Ammon's horn (tissue), 1 donor: ENCODE results near the gene OR6C70.
"Not testable (repeated sequence)": the region's sequence is repeated elsewhere in the genome, so short reads cannot be mapped to it uniquely, and the experiment has no call there.

Source experiments
- DNase-seq: peaks from one replicate; pipeline ENCODE4 v3.0.0-alpha.2; 2016; ENCODE audit warnings: low spot score

OR6C70 gene

DNA sequence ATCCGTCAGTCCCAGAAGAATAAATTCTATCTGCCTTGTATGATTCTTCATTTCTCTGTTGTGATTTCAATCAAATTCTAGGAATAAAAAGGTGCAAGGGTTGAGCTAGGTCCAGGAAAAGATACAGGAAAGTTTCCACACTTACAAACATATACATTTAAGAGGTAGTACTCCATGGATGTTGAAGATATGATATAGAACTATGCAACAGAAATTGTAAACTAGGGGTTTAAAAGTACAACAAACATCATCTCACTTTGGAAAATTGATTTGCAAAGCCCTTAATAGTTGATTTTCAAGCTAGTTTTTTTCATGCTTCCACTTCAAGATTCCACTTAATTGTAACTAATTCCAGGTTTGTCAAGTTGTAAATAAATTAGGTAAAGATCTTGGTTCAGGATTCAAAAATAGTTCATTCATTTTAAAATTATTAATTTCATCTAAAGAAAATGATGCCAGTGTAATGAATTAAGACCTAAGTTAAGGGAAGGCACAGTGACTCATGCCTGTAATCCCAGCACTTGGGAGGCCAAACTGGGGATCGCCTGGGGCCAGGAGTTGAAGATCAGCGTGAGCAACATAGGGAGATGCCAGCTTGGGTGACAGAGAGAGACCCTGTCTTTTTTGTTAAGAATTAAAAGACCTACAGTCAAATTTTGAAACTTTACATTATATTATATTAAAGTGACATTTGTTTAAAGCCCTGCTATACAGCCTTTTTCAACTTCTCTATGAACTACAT is at the start of gene OR6C70:
Gene OR6C70, minus strand, starts transcription at position 51 of the 742 bp plus-strand sequence. Its CDS starts 0 bp downstream, at position 51.
- DNase-seq: no peak

DNA sequence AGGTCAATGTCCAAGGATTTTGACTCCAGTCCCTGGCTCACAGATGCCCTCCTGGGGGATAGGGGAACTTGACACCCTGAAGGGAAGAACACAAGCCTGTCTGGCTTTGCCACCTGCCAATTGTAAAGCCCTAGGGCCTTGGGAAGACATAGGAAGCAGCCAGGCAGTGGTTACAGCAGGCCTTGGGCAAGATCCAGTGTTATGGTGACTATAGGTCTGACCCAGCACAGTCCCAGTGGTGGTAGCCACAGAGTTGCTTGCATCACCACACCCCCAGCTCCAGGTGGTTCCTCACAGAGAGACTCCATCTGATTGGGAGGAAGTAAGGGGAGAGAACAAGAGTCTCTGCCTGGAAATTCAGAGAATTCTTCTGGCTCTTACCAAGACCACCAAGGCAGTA is 46.5 kb upstream of the OR6C70 start:
- DNase-seq: no peak

DNA sequence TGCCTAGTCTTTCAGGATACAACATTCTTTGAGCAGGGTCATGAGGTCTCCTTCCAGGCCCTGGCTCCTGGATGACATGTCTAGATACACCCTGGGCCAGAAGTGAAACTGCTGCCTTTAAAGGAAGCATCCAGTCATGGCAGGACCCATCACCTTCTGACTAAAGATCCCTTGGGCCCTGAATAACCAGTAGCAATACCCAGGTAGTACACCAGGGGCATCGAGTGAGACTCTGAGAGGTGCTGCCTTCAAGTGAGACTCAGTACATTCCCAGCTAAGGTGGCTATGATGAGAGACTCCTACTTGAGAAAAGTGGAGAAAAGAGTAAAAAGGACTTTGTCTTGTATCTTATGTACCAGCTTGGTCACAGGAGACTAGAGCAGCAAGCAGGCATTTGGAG is 45.8 kb upstream of the OR6C70 start:
- DNase-seq: no peak

DNA sequence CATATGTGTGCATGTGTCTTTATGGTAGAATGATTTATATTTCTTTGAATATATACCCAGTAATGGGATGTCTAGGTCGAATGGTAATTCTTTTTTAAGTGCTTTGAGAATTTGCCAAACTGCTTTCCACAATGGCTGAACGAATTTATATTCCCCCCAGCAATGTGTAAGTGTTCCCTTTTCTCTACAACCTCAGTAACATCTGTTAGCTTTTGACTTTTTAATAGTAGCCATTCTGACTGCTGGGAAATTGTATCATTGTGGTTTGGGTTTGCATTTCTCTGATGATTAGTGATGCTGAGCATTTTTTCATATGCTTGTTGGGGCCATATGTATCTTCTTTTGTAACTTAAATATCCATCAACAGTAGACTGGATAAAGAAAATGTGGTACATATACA is 31.7 kb upstream of the OR6C70 start:
- no peak for DNase-seq

DNA sequence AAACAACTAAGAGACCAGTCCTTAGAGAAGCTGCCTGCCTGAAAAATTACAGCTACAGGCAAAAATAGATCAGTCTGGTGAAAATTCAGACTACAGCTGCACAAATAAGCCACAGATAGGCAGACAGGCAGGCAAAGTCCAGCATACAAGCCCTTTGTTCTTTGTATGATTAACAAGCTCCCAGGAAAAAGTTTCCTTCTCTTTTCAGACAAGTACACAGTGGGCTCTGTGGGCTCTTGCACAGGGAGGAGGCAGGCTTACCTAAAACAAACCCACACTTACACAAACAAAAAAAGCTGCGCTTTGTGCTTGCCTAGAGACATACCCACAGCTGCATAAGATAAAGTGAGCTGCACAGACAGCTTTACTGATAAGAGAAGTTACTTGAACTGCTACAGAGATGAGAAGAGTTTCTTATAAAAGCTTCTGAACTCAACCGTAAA is 29.9 kb upstream of the OR6C70 start:
- DNase-seq: no peak

DNA sequence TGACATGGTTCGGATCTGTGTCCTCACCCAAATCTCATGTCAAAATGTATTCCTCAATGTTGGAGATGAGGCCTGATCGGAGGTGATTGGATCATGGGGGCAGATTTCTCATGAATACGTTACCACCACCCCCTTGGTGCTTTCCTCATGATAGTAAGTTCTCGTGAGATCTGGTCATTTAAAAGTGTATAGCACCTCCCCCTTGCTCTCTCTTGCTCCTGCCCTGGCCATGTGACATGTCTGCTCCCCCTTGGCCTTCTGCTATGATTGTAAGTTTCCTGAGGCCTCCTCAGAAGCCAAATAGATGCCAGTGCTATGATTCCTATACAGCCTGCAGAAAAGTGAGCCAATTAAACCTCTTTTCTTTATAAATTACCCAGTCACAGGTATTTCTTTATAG is 29.3 kb upstream of the OR6C70 start:
- DNase-seq: no peak

DNA sequence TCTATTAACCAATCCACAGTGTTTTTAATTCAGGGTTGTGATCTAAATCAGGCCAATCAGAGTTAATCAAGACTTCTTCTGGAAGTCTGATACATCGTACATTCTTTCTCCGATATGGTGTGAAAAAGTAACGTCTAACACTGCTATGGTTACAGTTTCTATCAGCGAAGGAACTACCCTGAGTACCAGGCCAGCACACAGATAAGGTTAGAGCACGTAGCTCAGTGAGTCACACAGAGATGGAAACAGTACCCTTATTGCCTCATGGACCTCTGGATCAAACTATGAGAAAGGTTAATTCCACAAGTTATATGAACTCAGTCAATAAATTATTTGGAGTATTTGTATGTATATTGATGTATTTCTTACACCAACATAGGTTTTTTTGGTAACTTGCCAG is 25.6 kb upstream of the OR6C70 start:
- DNase-seq: no peak

DNA sequence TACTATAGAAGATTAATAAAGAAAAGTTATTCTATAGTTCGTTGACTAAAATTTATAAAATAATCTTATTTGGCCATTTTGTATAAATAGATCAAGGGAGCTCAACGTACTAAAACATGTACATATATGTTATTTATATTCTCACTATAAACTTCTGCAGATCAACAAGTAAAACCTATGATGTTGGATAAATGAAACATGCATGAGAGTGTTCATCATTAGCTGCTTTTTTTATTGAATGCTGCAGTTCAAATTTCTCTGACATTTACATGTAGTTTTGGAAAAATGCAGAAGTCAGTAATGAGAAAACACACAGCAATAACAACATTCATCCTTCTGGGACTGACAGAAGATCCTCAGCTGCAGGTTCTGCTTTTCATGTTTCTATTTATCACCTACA is 22.1 kb upstream of the OR6C70 start, which contains the start of gene OR6C68:
Gene OR6C68, plus strand, starts transcription at position 301 of the 400 bp plus-strand sequence. Its CDS starts 0 bp downstream, at position 301.
- no peak for DNase-seq

DNA sequence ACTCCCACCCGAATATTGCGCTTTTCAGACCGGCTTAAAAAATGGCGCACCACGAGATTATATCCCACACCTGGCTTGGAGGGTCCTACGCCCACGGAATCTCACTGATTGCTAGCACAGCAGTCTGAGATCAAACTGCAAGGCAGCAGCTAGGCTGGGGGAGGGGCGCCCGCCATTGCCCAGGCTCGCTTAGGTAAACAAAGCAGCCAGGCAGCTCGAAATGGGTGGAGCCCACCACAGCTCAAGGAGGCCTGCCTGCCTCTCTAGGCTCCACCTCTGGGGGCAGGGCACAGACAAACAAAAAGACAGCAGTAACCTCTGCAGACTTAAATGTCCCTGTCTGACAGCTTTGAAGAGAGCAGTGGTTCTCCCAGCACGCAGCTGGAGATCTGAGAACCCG is 14.3 kb upstream of the OR6C70 start:
- not testable (repeated sequence) for DNase-seq

DNA sequence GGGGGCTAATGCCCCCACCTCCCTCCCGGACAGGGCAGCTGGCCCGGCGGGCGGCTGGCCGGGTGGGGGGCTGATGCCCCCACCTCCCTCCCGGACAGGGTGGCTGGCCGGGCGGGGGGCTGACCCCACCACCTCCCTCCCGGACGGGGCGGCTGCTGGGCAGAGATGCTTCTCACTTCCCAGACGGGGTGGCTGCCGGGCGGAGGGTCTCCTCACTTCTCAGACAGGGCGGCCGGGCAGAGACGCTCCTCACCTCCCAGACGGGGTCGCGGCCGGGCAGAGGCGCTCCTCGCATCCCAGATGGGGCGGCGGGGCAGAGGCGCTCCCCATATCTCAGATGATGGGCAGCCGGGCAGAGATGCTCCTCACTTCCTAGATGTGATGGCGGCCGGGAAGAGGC is 9.2 kb upstream of the OR6C70 start:
- not testable (repeated sequence) for DNase-seq

DNA sequence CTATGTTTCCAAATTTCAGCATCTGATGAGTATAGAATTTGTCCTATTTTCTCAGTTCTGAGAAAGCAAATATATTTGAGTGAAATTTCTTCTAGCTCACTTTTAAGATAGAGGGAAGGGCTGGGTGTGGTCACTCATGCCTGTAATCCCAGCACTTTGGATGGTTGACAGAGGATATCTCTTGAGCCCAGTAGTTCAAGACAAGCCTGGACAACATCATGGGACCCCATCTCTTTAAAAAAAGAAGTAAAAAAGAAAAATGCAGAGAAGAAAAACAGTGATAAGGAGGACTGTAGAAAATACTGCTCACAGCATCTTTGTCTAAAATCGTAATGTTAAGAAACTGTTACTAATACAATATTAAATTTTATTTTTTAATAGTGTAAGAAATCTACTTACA is 2.3 kb upstream of the OR6C70 start:
- DNase-seq: no peak

DNA sequence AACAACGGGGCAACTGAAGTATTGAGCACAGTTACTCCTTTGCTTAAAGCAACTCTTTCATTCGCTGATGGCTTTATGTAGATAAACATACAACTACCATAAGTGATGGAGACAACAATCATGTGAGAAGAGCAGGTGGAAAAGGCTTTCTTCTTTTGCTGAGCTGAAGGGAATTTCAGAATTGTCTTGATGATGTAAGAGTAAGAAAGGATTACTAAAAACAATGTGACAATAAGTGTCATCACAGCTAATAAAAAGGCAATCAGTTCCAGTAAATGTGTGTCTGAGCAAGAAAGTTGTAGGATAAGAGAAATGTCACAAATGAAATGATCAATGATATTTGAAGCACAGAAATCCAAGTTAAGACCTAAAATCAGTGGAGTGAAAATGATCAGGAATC is 647 bp downstream of the OR6C70 start:
- DNase-seq: no peak

DNA sequence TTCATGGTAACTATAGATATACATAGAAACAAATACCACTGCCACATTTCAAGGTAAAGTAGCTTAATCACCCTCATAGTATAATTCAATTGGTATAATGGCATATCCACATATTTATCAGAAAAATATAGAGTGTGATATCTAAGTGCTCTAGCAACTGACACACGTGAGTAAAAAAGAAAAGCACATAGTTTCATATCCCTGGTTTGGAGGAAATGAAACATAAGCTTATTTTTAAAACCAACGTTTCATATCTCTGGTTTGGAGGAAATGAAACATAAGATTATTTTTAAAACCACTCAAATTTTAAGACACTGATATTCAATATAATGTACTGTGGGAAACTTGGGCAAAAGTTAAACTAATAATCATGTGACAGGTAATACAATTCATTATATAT is 2.1 kb downstream of the OR6C70 start:
- no peak for DNase-seq

DNA sequence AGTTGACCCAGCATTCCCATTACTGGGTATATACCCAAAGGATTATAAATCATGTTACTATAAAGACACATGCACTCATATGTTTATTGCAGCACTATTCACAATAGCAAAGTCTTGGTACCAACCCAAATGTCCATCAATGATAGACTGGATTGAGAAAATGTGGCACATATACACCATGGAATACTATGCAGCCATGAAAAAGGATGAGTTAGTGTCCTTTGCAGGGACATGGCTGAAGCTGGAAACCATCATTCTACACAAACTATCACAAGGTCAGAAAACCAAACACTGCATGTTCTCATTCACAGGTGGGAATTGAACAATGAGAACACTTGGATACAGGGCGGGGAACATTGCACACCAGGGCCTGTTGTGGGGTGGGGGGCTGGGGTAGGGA is 5.0 kb downstream of the OR6C70 start:
- DNase-seq: not testable (repeated sequence)

DNA sequence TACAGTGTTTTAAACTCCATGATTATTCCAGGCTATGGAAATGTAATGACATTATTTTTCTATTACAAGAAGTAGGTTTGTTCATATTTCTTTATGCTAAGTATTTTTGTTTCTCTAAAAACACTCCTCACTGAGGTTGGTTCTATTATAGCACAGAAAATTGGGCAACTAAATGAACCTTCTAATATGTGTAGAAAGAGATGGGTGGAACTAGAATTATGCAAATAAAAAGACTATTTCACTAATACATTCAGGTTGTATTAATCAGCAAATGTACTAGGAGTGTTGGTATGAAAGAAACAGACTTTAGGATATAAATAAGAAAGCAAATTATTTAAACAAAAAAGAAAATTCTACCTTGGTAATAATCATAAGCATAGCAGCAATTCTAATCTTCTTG is 21.1 kb downstream of the OR6C70 start:
- DNase-seq: no peak

DNA sequence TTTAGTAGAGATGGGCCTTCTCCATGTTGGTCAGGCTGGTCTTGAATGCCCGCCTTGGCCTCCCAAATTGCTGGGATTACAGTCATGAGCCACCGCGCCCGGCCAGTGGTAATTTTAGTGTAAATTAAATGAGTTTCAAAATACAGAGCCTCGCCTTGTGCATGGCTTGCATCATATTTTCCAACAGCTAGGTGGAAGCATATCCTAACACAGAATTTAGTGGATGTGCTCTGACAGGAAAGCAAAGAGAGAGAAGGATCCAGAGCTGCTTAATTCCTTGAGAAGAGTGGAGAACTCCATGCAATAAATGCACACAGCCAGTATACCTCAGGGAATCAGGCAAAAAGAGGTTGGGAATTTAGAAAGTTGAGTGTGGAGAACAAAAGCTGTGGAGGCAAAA is 23.6 kb downstream of the OR6C70 start:
- DNase-seq: peak; percentile 2

DNA sequence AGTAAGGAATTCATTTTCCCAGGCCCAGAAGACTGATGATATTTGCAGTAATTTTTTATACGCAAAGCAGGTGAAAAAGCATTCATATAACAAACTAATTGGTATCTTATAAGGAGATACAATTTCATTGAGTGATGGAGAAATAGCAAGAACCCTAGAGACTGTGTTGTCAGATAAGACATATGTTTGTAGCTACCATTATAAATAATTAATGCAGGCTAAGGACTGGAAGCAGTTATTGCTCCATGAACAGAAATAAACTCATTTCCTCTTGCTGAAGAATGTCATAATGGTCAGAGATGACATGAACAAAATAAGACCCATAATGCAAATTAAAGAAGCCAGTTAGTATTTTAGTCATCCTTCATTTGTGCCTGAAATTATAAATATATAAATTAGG is 24.6 kb downstream of the OR6C70 start:
- DNase-seq: no peak

DNA sequence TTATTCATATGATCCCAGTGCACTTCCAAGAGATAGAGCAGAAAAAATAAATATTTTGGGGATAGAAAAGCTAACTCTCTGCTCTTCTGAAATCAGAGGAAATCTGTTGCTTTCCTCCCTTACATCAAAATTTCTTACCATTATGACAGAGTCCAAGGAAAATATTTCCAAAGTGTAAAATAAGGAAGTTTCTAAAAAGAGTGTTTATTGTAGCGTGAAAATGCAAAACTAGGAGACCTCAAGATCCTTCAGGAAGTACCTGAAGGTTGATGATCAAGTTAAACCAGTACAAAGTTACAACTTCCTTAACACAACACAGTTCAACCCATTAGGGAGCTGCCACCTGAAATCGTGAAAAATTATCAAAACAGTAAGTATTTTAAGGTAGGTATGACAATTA is 26.2 kb downstream of the OR6C70 start, which contains the start of gene OR6C2:
Gene OR6C2, plus strand, starts transcription at position 301 of the 400 bp plus-strand sequence. CDS start 8,138 bp downstream, outside the sequence.
- DNase-seq: no peak

DNA sequence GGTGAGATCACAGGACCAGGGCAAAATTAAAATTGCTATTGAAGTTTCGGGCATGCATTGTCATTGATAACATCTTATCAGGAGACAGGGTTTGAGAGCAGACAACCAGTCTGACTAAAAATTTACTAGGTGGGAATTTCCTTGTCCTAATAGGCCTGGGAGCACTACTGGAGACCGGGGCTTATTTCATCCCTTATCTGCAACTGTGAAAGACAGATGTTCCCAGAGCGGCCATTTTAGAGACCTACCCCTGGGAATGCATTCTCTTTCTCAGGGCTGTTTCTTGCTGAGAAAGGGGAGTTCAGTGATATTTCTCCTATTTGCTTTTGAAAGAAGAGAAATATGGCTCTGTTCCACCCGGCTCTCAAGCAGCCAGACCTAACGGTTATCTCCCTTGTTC is 28.7 kb downstream of the OR6C70 start:
- not testable (repeated sequence) for DNase-seq

DNA sequence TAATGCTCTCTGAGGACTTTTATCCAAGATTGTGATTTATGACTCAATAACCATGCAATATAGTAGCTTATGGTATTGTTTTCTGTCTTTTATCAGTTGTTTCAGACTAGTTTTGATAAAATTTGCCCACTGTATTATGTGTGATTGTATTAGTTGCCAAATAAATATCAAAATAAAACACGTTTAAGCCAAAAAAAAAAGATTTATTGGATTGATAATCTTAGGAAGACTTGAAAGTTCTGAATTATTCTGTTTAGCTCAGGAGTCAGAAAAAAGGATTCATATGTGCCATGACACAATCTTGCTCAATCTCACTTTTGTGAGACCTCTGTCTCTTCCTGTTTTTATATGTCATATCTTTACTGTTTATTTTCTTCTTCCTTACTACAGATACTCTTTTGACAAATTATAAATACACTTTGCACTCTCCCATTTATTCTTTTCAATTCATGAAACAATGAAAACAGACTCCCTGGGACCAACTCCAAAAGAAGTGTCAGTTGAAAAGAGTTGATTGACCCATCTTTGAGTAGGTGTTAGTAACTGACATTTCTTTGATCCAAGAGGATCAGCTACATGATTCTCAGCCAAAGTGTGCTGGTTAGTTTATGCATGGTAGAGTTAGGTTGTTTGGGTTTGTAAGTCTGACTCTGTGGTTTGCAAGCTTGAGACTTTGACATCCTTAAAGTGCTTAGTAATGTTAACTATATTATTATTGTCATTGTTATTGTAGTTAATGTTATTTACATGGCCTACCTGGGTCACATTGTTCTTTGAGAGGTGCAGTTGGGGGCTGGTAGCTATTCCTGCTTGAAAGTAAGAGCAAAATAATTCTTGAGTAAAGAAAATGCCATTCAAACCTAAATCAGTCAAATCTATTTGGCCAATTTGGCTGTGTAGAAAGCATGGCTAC is 41.4 kb downstream of the OR6C70 start:
- no peak for DNase-seq

DNA sequence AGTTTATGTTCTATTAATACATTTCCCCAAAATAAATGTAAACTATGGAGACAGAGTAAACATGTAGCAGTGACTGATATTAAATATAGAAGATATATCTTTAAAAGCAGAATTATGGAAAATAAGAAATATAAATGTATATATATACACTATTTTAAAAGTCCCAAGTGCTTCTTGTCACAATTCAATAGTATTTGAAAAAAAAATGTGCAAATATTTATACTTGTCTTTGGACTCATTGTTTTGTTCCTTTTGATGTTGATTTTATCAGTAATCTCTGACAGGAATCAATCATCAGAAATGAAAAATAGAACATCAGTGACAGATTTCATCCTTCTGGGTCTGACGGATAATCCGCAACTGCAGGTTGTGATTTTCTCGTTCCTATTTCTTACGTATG is 44.0 kb downstream of the OR6C70 start, which contains the start of gene OR6C76:
Gene OR6C76, plus strand, starts transcription at position 301 of the 400 bp plus-strand sequence. Its CDS starts 0 bp downstream, at position 301.
- no peak for DNase-seq

DNA sequence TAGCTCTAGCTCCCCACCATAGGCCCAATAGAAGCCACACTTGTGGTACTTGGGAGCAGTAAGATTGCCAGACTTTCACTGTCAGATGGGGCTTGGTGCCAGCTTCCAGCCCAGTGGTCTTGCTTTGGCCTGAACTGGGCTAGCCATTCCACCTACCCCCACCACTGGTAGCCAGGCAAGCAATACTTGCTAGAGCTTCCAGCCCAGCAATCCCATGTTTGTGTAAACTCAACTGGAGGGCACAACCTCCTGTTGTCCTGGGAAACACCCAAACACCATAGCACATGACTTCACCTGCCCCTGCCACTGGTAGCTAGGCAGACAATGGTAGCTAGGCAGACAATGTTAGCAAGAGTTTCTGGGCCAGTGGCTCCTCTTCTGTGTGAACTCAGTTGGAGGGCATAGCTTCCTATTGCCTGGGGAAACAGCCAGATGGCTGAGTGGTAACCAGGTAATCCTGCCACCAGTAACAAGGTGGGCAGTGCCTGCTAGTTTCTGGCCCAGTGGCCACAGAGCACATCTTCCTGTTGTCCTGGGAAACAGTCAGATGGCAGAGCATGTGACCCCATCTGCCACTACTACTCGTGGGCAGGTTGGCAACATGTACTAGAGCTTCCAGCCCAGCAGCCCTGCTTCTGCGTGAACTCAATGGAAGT is 49.5 kb downstream of the OR6C70 start:
- DNase-seq: no peak
